Psoas muscle (tissue), 8 donors: ENCODE data around the gene GRK5. TPM values are rescaled to one million over a fixed set of nuclear protein-coding genes. Genes with fewer than 3 reads are reported as not detected.

Experiments
- ATAC-seq, 4 donors: fragments of 200-7000 bp; cut with Tn5 transposase; one replicate each; pipeline ENCODE4 v1.9.1; 2020; ENCODE audit warnings: moderate library complexity in 3 of 4, mild to moderate bottlenecking in 2 of 4
- DNase-seq, 2 donors: peaks; one replicate each; pipeline ENCODE4 v3.0.0-alpha.2; 2020
- H3K27ac ChIP-seq: fragments of 200-600 bp; one replicate; pipeline ENCODE4 v1.8.0; 2022
- H3K27me3 ChIP-seq, 3 donors: fragments of 200-600 bp in 1 of 3; one replicate each; pipeline versions ENCODE4 v1.6.1 to v1.8.0; 2013 to 2022; ENCODE audit warnings: low read length in 2 of 3, mild to moderate bottlenecking in 2 of 3, moderate library complexity in 1 of 3; ENCODE audit not compliant: insufficient read depth in 3 of 3
- H3K36me3 ChIP-seq, 2 donors: fragments of 200-600 bp in 1 of 2; one replicate each; pipeline versions ENCODE4 v1.6.1 to v1.8.0; 2013 to 2022; ENCODE audit warnings: low read depth in 1 of 2, mild to moderate bottlenecking in 1 of 2, moderate library complexity in 1 of 2; ENCODE audit not compliant: insufficient read depth in 1 of 2
- H3K4me1 ChIP-seq: fragments of 200-600 bp; one replicate; pipeline ENCODE4 v1.8.0; 2022
- H3K4me3 ChIP-seq: fragments of 200-600 bp; one replicate; pipeline ENCODE4 v1.8.0; 2022; ENCODE audit warnings: mild to moderate bottlenecking
- H3K9me3 ChIP-seq: fragments of 200-600 bp; one replicate; pipeline ENCODE4 v1.8.0; 2022
- CTCF ChIP-seq: fragments of 200-600 bp; IDR thresholded peaks from one replicate; pipeline ENCODE4 v1.8.0; 2022; ENCODE audit warnings: antibody characterized with exemption
- WGBS, 3 donors: extraction: QIAGEN DNeasy Blood & Tissue Kit; methylation state at CpG; one replicate each; pipeline versions ENCODE4 v1.1.6 to v1.1.7; 2013; 5-methylcytosine and 5-hydroxymethylcytosine counted together
- intact Hi-C, 2 donors: fragments of 100-400 bp; cut with DNase I; formaldehyde crosslinking; loops; one replicate each; pipeline versions ENCODE4 v1.11.0 to v1.14.2; 2022
- polyA plus RNA-seq, 3 donors: library from polyadenylated mRNA; stranded (reverse); fragments of 200-250 nt; gene quantifications; one replicate each; pipeline ENCODE4 v1.2.3, GENCODE V29; 2013
- total RNA-seq, 4 donors: library from RNA; stranded (reverse); fragmentation: NEBNext Ultra II Directional in 2 of 4; extraction: Animal tissue kit (Norgen Biotek cat#: 25700) in 2 of 4; gene quantifications; one replicate each; pipeline versions ENCODE4 v1.2.1 to v1.2.4, GENCODE V29; 2021 to 2023
- donor health status: healthy with polysubstance abuse.
- donor health status: DM: no; HTN: no; CAD: no; lungs with moderate emphysema.
- donor health status: Bipolar disorder and iron deficiency.
- donor health status: healthy.
- donor health status: DM: yes; HTN: yes; CAD: no.
- donor health status: DM: no; HTN: no; CAD: no.
- donor health status: DM: no; HTN: no; CAD: no.
- donor health status: DM: yes; HTN: yes; CAD: no.

Gene GRK5
- total and polyA plus RNA-seq, 7 donors: 7.0 to 15.5 (median 8.0) TPM

GRCh38 chr10:119425102-119425880 lies 217.9 kb downstream of the GRK5 start:
- peaks cover 0 to 10% of the 10 kb centered on the region in 2 donors for H3K36me3 ChIP-seq
- H3K4me1 ChIP-seq: no peaks in the 10 kb centered on the region
- H3K9me3 ChIP-seq: no peaks in the 10 kb centered on the region
- no peak overlapping the region for H3K27ac ChIP-seq
- no peak for DNase-seq
- 52 to 75% (median 69%) methylated on average over 11 of the region's 11 CpGs for WGBS, 3 donors
- no peaks in the 10 kb centered on the region for H3K27me3 ChIP-seq
- intact Hi-C loops: no loop called here
- no peak overlapping the region for H3K4me3 ChIP-seq
- no peak for TF ChIP-seq CTCF
- no peak for ATAC-seq

GRCh38 chr10:119425881-119426170 lies 218.5 kb downstream of the GRK5 start:
- TF ChIP-seq CTCF: no peak
- H3K36me3 ChIP-seq: peaks cover 0 to 10% of the 10 kb centered on the region in 2 donors
- no peaks in the 10 kb centered on the region for H3K27me3 ChIP-seq
- H3K9me3 ChIP-seq: no peaks in the 10 kb centered on the region
- intact Hi-C loops: no loop called here
- ATAC-seq (no peak), DNase-seq (peak in 1 of 2 donors; percentile 51)
- H3K4me3 ChIP-seq: no peak overlapping the region
- WGBS, 3 donors: 59 to 68% (median 65%) methylated on average over 9 of the region's 9 CpGs
- H3K4me1 ChIP-seq: no peaks in the 10 kb centered on the region
- no peak overlapping the region for H3K27ac ChIP-seq

GRCh38 chr10:119426699-119427098 lies 219.3 kb downstream of the GRK5 start:
- no peak for TF ChIP-seq CTCF
- H3K4me1 ChIP-seq: no peaks in the 10 kb centered on the region
- no peak overlapping the region for H3K27ac ChIP-seq
- intact Hi-C loops: no loop called here
- 97 to 98% (median 97%) methylated on average over 5 of the region's 5 CpGs for WGBS, 3 donors
- no peaks in the 10 kb centered on the region for H3K27me3 ChIP-seq
- H3K36me3 ChIP-seq: peaks cover 0 to 15% of the 10 kb centered on the region in 2 donors
- no peak for DNase-seq
- no peaks in the 10 kb centered on the region for H3K9me3 ChIP-seq
- ATAC-seq: no peak
- H3K4me3 ChIP-seq: no peak overlapping the region

- H3K4me1 ChIP-seq: no peaks in the 10 kb centered on the region
- no peak for TF ChIP-seq CTCF
- no peaks in the 10 kb centered on the region for H3K9me3 ChIP-seq
- DNase-seq: no peak
- no peak overlapping the region for H3K27ac ChIP-seq
- no peak for ATAC-seq
- intact Hi-C loops: no loop called here
- H3K4me3 ChIP-seq: no peak overlapping the region
- peaks cover 0 to 19% of the 10 kb centered on the region in 2 donors for H3K36me3 ChIP-seq
- 98 to 99% (median 98%) methylated on average over 8 of the region's 8 CpGs for WGBS, 3 donors
- H3K27me3 ChIP-seq: no peaks in the 10 kb centered on the region
Measured at GRCh38 chr10:119427263-119427864, 220.0 kb downstream of the GRK5 start.
